ENCODE results near the gene EAPP.
"Not testable (repeated sequence)": the region's sequence is repeated elsewhere in the genome, so short reads cannot be mapped to it uniquely, and the experiment has no call there.

DNA sequence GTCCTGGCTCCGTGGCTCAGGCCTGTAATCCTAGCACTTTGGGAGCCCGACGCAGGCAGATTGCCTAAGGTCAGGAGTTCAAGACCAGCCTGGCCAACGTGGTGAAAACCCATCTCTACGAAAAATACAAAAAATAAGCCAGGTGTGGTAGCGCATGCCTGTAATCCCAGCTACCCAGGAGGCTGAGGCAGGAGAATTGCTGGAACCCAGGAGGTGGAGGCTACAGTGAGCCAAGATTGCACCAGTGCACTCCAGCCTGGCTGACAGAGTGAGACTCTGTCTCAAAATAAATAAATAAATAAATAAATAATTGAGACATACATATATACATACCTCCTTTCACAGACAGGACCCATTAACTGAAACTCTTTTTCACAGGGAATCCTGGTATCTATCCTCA lies 1.4 kb downstream of the EAPP start:
- TF ChIP-seq, protein P1, sequence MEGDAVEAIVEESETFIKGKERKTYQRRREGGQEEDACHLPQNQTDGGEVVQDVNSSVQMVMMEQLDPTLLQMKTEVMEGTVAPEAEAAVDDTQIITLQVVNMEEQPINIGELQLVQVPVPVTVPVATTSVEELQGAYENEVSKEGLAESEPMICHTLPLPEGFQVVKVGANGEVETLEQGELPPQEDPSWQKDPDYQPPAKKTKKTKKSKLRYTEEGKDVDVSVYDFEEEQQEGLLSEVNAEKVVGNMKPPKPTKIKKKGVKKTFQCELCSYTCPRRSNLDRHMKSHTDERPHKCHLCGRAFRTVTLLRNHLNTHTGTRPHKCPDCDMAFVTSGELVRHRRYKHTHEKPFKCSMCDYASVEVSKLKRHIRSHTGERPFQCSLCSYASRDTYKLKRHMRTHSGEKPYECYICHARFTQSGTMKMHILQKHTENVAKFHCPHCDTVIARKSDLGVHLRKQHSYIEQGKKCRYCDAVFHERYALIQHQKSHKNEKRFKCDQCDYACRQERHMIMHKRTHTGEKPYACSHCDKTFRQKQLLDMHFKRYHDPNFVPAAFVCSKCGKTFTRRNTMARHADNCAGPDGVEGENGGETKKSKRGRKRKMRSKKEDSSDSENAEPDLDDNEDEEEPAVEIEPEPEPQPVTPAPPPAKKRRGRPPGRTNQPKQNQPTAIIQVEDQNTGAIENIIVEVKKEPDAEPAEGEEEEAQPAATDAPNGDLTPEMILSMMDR (conservative IDR thresholded peaks at IDR 0.05; ENCODE audit: low read length), result not testable (repeated sequence)
- TF ChIP-seq EZH2phosphoT487 (IDR thresholded peaks at IDR 0.05; ENCODE audit: borderline replicate concordance, low read depth, low read length), result not testable (repeated sequence)

Measured in OCI-LY7 (cell line).